Lower leg skin (tissue), 4 donors: ENCODE measurements around the gene ROBO1. TPM values are rescaled to one million over a fixed set of nuclear protein-coding genes. Genes with fewer than 3 reads are reported as not detected.

Source experiments
- DNase-seq, 2 donors: peaks; one replicate each; pipeline ENCODE4 v3.0.0-alpha.2; 2019; ENCODE audit warnings: low spot score in 2 of 2
- H3K4me3 ChIP-seq: fragments of 200-600 bp; sonication (generic); 2 replicates; pipeline ENCODE4 v1.5.1; 2017; ENCODE audit warnings: mild to moderate bottlenecking, low read depth; ENCODE audit not compliant: poor library complexity, severe bottlenecking
- CTCF ChIP-seq, 3 donors: fragments of 450-650 bp; IDR thresholded peaks; one replicate each; pipeline ENCODE4 v1.5.1; 2016; ENCODE audit warnings: antibody characterized with exemption in 3 of 3, mild to moderate bottlenecking in 3 of 3, moderate library complexity in 2 of 3
- POLR2A ChIP-seq, 2 donors: fragments of 450-650 bp; IDR thresholded peaks; one replicate each; pipeline ENCODE4 v1.6.1; 2016 to 2017; ENCODE audit warnings: antibody characterized with exemption in 2 of 2, mild to moderate bottlenecking in 1 of 2, moderate library complexity in 1 of 2
- WGBS, 2 donors: methylation state at CpG; one replicate each; pipeline ENCODE4 v1.1.5; 2018; 5-methylcytosine and 5-hydroxymethylcytosine counted together
- intact Hi-C: fragments of 100-400 bp; cut with DNase I; formaldehyde crosslinking; loops from one replicate; pipeline ENCODE4 v1.15.0; 2023; ENCODE audit warnings: low total_unique reads
- microRNA-seq, 2 donors: library from miRNA; unstranded; fragments of <30 nt; microRNA quantifications; one replicate each; pipeline ENCODE4, GENCODE V29; 2016; ENCODE audit warnings: borderline replicate concordance in 2 of 2, borderline number of aligned reads in 1 of 2
- total RNA-seq, 4 donors: library from RNA; depleted of rRNA; stranded (reverse); fragments of >200 nt; gene quantifications; one replicate each; pipeline ENCODE4 v1.1.0, GENCODE V29; 2016

Gene ROBO1
- total RNA-seq, 4 donors from 2014 or later: 26.3 to 60.0 (median 51.0) TPM

GRCh38 chr3:78565712-78566111, 1202.1 kb downstream of the ROBO1 start:
- intact Hi-C loops: no loop called here
- TF ChIP-seq CTCF (IDR thresholded peaks at IDR 0.05): no peak
- TF ChIP-seq POLR2A (IDR thresholded peaks at IDR 0.05): no peak
- no peak for DNase-seq
- no peak overlapping the region for H3K4me3 ChIP-seq
- WGBS, 2 donors: 100% methylated on average over 1 of the region's 1 CpG

- no peak for DNase-seq
- 52 to 64% methylated on average over 1 of the region's 1 CpG for WGBS, 2 donors
- H3K4me3 ChIP-seq: no peak overlapping the region
- no peak for TF ChIP-seq POLR2A (IDR thresholded peaks at IDR 0.05)
- TF ChIP-seq CTCF (IDR thresholded peaks at IDR 0.05): no peak
- intact Hi-C loops: no loop called here
These were observed 1205.5 kb downstream of the ROBO1 start for GRCh38 chr3:78562328-78562727.

Small RNA genes lying within 50 kb of the gene (microRNA-seq; reads per million reads assigned to microRNA genes)
- 0 reads per million in 2 donors for gene MIR3923
